Thyroid gland (tissue), 4 donors: ENCODE results near the gene DENND1A.

Experiments used
- CTCF ChIP-seq, 6 experiments: fragments of 200-600 bp in 3 of 6; fragments of 450-650 bp in 3 of 6; sonication (generic) in 3 of 6; IDR thresholded peaks; one replicate each; pipeline ENCODE4 v1.5.1; 2016 to 2019; ENCODE audit warnings: antibody characterized with exemption in 6 of 6, mild to moderate bottlenecking in 2 of 6, inconsistent platforms in 1 of 6, moderate library complexity in 1 of 6
- POLR2A ChIP-seq, 2 donors: fragments of 450-650 bp; IDR thresholded peaks; one replicate each; pipeline ENCODE4 v1.6.1; 2017; ENCODE audit warnings: antibody characterized with exemption in 2 of 2, mild to moderate bottlenecking in 2 of 2, moderate library complexity in 1 of 2

- TF ChIP-seq CTCF (IDR thresholded peaks at IDR 0.05): no peak
- TF ChIP-seq POLR2A (IDR thresholded peaks at IDR 0.05): no peak
Observed at GRCh38 chr9:123511326-123512277, 418.3 kb downstream of the DENND1A start.
